GM08714 (cell line): ENCODE measurements around the gene FAM110D.

ENCODE experiments used
- H3K4me3 ChIP-seq: fragments of 200-500 bp; sonication (Bioruptor generic); 2 replicates; pipeline ENCODE4 v1.5.1; 2014; ENCODE audit warnings: mild to moderate bottlenecking, low read length, inconsistent platforms
- ZNF274 ChIP-seq: IDR thresholded peaks from 2 replicates; pipeline ENCODE4 v1.6.1; 2012; ENCODE audit warnings: mild to moderate bottlenecking, low read depth, low read length

Gene FAM110D

GRCh38 chr1:26164036-26164860 lies 5.4 kb downstream of the FAM110D start:
- H3K4me3 ChIP-seq, result no peak overlapping the region

GRCh38 chr1:26164861-26165842 lies 6.3 kb downstream of the FAM110D start:
- TF ChIP-seq ZNF274, result no peak
- no peak overlapping the region for H3K4me3 ChIP-seq

More at GRCh38 chr1:26164036-26164860, 5.4 kb downstream of the FAM110D start:
- TF ChIP-seq ZNF274, result no peak

GRCh38 chr1:26166719-26167281 lies 7.9 kb downstream of the FAM110D start:
- no peak overlapping the region for H3K4me3 ChIP-seq
- no peak for TF ChIP-seq ZNF274

- H3K4me3 ChIP-seq, result peak within 1 kb of the TSS; percentile 83
Observed at GRCh38 chr1:26168410-26169197, 9.7 kb downstream of the FAM110D start, which contains the start of gene C1orf232. Gene C1orf232 (minus strand): TSS chr1:26168963. CDS start chr1:26168499, 464 bp downstream.

GRCh38 chr1:26169198-26169554 lies 10.3 kb downstream of the FAM110D start:
- no peak for TF ChIP-seq ZNF274
- H3K4me3 ChIP-seq, result no peak overlapping the region

More at GRCh38 chr1:26168410-26169197, 9.7 kb downstream of the FAM110D start, which contains the start of gene C1orf232:
- no peak for TF ChIP-seq ZNF274

- no peak for TF ChIP-seq ZNF274
Observed at GRCh38 chr1:26169669-26170471, 11.0 kb downstream of the FAM110D start, which contains the start of gene ZNF593. Gene ZNF593 (plus strand): TSS chr1:26169908. CDS start chr1:26169984, 76 bp downstream.

GRCh38 chr1:26170472-26170821 lies 11.6 kb downstream of the FAM110D start:
- no peak for TF ChIP-seq ZNF274
- peak overlapping the region; percentile 83 for H3K4me3 ChIP-seq

More at GRCh38 chr1:26169669-26170471, 11.0 kb downstream of the FAM110D start, which contains the start of gene ZNF593:
- H3K4me3 ChIP-seq, result peak within 1 kb of the TSS; percentile 83

GRCh38 chr1:26171084-26172072 lies 12.5 kb downstream of the FAM110D start, which contains the start of gene ZNF593OS:
Gene ZNF593OS (minus strand): TSS chr1:26171832. CDS start chr1:26171661, 171 bp downstream.
- H3K4me3 ChIP-seq, result peak within 1 kb of the TSS; percentile 83; the same call in 1 of the 2 replicates
- TF ChIP-seq ZNF274, result no peak

GRCh38 chr1:26175346-26175745 lies 16.5 kb downstream of the FAM110D start:
- TF ChIP-seq ZNF274, result no peak

GRCh38 chr1:26177182-26177684 lies 18.4 kb downstream of the FAM110D start, which contains the start of gene CNKSR1:
Gene CNKSR1 (plus strand): TSS chr1:26177491. CDS start chr1:26177548, 57 bp downstream.
- H3K4me3 ChIP-seq, result no peak within 1 kb of the TSS
- TF ChIP-seq ZNF274, result no peak

More at GRCh38 chr1:26175346-26175745, 16.5 kb downstream of the FAM110D start:
- H3K4me3 ChIP-seq, result no peak overlapping the region

- no peak for TF ChIP-seq ZNF274
- no peak overlapping the region for H3K4me3 ChIP-seq
Observed at GRCh38 chr1:26180010-26180506, 21.2 kb downstream of the FAM110D start.
